Esophagus (tissue), 2 donors: ENCODE data around the gene PMEPA1. TPM values are rescaled to one million over a fixed set of nuclear protein-coding genes. Genes with fewer than 3 reads are reported as not detected.
A peak's percentile ranks its signal among the peaks of the same experiment; 100 is the strongest.

ENCODE experiments used
- H3K27ac ChIP-seq, 2 donors: one replicate each; pipeline ENCODE4 v1.5.1; 2013; ENCODE audit warnings: low read depth in 2 of 2, mild to moderate bottlenecking in 2 of 2, inconsistent platforms in 1 of 2, low read length in 1 of 2, moderate library complexity in 1 of 2
- H3K27me3 ChIP-seq, 2 donors: one replicate each; pipeline ENCODE4 v1.6.1; 2013; ENCODE audit warnings: low read length in 2 of 2, control low read depth in 1 of 2, mild to moderate bottlenecking in 1 of 2; ENCODE audit not compliant: insufficient read depth in 2 of 2, control insufficient read depth in 1 of 2
- H3K36me3 ChIP-seq, 2 donors: one replicate each; pipeline ENCODE4 v1.6.1; 2013; ENCODE audit warnings: low read length in 1 of 2; ENCODE audit not compliant: control insufficient read depth in 2 of 2, insufficient read depth in 2 of 2
- H3K4me1 ChIP-seq, 2 donors: one replicate each; pipeline ENCODE4 v1.6.1; 2013; ENCODE audit warnings: low read length in 1 of 2; ENCODE audit not compliant: control insufficient read depth in 2 of 2, insufficient read depth in 2 of 2
- H3K4me3 ChIP-seq, 2 donors: one replicate each; pipeline ENCODE4 v1.5.1; 2013; ENCODE audit warnings: low read length in 2 of 2, mild to moderate bottlenecking in 2 of 2, low read depth in 1 of 2, moderate library complexity in 1 of 2
- H3K9me3 ChIP-seq, 2 donors: one replicate each; pipeline ENCODE4 v1.6.1; 2013; ENCODE audit warnings: mild to moderate bottlenecking in 2 of 2, low read depth in 1 of 2, low read length in 1 of 2, moderate library complexity in 1 of 2; ENCODE audit not compliant: control insufficient read depth in 2 of 2, insufficient read depth in 1 of 2
- WGBS, 2 donors: extraction: QIAGEN DNeasy Blood & Tissue Kit; methylation state at CpG; one replicate each; pipeline ENCODE4 v1.1.7; 2013; 5-methylcytosine and 5-hydroxymethylcytosine counted together
- polyA plus RNA-seq, 2 donors: library from polyadenylated mRNA; stranded (reverse); fragments of 200-250 nt; gene quantifications; one replicate each; pipeline ENCODE4 v1.2.3, GENCODE V29; 2013
- donor health status: healthy with polysubstance abuse.
- donor health status: Bipolar disorder and iron deficiency.

PMEPA1 gene
- polyA plus RNA-seq, 2 donors, result 2.8 to 2.9 TPM

DNA sequence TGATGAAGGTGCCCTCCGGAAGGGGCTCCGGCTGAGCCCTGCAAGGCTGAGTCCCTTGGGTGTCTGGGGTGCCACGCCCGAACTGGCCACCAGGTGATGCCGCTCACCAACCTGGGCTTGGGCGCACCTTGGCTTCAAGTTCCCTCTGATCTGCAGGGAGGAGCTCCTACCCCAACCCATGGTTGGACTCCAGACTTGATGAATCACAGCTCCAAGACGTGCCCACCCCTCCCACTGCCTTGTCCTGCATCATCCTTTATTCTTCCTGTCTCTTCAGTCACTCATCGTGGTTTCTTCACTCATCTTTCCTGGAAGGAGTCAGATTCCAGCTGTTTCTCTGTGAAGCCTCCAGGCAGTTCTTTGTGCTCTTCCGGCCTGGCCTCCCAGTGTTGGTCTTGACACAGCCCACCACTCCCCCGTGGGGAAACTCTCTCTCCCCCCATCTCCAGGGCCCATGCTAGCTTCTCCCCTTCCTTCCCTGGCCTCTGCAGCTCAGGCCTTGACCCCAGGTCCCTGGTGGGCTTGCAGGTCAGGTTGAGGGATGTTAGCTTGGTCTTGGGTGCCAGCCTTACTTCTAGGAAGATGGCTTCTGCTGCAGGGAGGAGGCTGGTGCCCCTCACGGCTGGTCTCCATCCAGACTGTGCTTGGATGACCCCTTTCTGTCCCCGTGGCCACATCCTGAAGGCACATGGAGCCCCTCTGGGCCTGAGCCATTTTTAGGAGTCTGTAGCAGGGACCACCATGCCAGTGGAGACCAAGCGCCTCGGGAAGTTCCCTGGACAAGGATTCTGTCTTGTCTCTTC lies 87.0 kb downstream of the PMEPA1 start:
- Histone ChIP-seq H3K36me3 (no peaks in the 10 kb centered on the region), H3K4me3 (no peak overlapping the region), H3K9me3 (no peaks in the 10 kb centered on the region), H3K27me3 (no peaks in the 10 kb centered on the region), H3K4me1 (peaks cover 2 to 8% of the 10 kb centered on the region in 2 donors), H3K27ac (no peak overlapping the region)
- 54 to 58% methylated on average over 14 of the region's 14 CpGs for WGBS, 2 donors

DNA sequence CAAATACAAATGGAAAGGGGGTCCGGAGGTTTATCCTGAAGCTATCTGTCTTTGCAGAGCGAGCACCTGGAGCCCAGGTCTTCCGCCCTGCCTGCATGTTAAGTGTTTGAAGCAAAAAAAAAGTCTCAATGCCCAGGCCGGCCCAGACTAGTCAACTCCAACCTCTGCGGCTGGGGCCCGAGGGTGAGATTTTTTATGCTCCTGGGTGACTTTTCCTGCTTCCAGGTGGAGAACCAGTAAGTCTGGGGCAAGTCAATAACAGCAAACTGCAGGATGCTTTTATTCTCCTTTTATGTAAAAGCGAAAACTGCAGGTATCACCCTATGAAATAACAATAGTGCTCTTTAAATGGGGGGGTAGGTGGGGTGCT lies 87.6 kb downstream of the PMEPA1 start:
- Histone ChIP-seq H3K27ac (no peak overlapping the region), H3K36me3 (no peaks in the 10 kb centered on the region), H3K4me3 (no peak overlapping the region), H3K9me3 (no peaks in the 10 kb centered on the region), H3K27me3 (no peaks in the 10 kb centered on the region), H3K4me1 (peaks cover 2 to 6% of the 10 kb centered on the region in 2 donors)
- WGBS, 2 donors, result 50 to 71% methylated on average over 7 of the region's 7 CpGs

DNA sequence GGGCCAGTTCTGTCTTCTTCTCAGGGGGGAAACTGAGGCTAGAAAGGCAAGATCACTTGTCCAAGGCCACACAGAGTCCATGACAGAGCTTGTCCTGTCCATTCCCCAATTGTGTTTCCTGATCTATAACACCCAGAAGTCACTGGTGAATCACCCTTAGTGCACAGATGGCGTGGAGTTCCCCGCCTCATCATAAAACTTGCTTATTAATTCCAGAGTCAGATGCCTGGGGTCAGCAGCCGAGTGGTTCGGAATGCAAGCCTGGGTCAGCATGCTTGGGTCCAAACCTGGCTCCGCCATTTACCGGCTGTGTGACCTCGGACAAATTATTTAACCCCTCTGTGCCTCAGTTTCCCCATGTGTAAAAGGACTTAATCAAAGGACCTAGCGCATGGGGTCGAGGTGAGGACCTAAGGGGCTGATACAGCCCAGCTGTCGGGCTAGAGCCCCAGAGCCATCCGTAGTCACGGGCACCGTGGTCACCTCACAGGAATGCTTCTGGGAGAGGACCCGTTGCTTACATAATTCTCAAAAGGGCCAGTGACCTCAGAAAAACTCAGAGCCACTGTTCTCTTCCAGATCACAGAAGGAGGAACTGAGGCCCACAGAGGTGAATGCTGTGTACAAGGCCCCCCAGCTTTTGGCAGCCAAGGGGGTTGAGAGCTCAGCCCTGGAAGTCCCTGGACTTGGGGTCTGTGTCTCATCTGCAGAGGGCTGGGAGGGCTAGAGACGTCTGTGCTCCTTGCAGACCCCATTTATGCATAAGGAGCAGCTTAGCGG lies 88.2 kb downstream of the PMEPA1 start:
- H3K4me1 ChIP-seq, result peaks cover 2 to 6% of the 10 kb centered on the region in 2 donors
- H3K36me3 ChIP-seq, result no peaks in the 10 kb centered on the region
- no peaks in the 10 kb centered on the region for H3K27me3 ChIP-seq
- no peaks in the 10 kb centered on the region for H3K9me3 ChIP-seq
- 78 to 79% methylated on average over 16 of the region's 16 CpGs for WGBS, 2 donors
- no peak overlapping the region for H3K4me3 ChIP-seq
- H3K27ac ChIP-seq, result no peak overlapping the region

DNA sequence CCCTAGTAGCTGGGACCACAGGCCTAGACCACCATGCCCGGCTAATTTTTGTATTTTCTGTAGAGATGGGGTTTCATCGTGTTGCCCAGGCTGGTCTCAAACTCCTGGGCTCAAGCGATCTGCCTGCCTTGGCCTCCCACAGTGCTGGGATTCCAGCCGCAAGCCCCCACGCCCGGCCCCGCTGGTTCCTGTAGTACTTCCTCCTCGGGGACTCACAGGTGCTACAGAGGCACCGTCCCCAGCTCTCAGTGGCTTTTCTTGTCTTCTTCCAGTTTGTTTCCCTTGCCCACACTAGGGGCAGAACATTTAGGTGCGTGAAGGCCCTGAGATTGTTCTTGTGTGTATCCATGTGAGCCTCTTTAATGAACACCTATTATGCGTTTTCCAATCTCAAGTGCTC lies 88.8 kb downstream of the PMEPA1 start:
- H3K36me3 ChIP-seq, result no peaks in the 10 kb centered on the region
- H3K4me1 ChIP-seq, result peaks cover 2 to 6% of the 10 kb centered on the region in 2 donors
- H3K27ac ChIP-seq, result peak overlapping the region; percentile 47 to 58
- H3K4me3 ChIP-seq, result no peak overlapping the region
- no peaks in the 10 kb centered on the region for H3K27me3 ChIP-seq
- WGBS, 2 donors, result 63 to 79% methylated on average over 11 of the region's 11 CpGs
- H3K9me3 ChIP-seq, result no peaks in the 10 kb centered on the region

DNA sequence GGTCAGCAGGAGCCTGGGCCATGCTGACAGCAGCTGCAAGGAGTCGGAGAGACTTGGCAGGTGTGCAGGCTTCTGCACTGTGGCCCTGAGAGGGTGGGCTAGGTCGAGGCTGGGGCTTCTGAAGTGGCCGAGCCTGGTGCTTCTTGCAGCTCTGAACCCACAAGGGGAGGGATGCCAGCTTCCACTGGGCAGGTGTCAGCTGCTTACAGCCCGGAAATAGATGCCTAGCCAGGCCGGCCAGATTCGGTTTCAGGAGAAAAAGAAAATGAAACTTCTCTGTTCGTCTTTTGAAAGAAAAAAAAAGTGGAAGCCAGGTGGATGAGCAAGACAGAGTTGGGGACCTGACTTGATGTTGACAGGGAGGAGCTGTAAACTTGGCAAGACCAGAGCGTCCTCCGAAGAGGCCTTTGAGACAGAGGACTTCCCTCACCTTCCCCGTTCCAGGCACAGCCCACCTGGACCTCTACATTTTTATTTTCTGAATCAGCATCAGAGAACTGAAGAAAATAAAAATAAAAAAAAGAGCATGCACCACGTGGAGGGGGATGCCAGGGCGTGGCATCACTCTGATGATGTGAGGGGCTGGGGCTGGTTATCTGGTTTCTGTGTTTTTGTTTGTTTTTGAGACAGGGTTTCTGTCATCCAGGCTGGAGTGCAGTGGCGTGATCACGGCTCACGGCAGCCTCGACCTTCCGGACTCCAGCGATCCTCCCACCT lies 89.4 kb downstream of the PMEPA1 start, which contains the start of gene ZBP1:
Gene ZBP1, minus strand, starts transcription at position 153 of the 717 bp plus-strand sequence. Its CDS starts 131 bp downstream, at position 22.
- WGBS, 2 donors, result 47 to 54% methylated on average over 18 of the region's 18 CpGs
- Histone ChIP-seq H3K4me1 (peaks cover 2 to 6% of the 10 kb centered on the region in 2 donors), H3K36me3 (no peaks in the 10 kb centered on the region), H3K9me3 (no peaks in the 10 kb centered on the region), H3K27ac (peak within 1 kb of the TSS; percentile 47 to 58), H3K27me3 (no peaks in the 10 kb centered on the region), H3K4me3 (peak within 1 kb of the TSS in 1 of 2 donors; percentile 29)

DNA sequence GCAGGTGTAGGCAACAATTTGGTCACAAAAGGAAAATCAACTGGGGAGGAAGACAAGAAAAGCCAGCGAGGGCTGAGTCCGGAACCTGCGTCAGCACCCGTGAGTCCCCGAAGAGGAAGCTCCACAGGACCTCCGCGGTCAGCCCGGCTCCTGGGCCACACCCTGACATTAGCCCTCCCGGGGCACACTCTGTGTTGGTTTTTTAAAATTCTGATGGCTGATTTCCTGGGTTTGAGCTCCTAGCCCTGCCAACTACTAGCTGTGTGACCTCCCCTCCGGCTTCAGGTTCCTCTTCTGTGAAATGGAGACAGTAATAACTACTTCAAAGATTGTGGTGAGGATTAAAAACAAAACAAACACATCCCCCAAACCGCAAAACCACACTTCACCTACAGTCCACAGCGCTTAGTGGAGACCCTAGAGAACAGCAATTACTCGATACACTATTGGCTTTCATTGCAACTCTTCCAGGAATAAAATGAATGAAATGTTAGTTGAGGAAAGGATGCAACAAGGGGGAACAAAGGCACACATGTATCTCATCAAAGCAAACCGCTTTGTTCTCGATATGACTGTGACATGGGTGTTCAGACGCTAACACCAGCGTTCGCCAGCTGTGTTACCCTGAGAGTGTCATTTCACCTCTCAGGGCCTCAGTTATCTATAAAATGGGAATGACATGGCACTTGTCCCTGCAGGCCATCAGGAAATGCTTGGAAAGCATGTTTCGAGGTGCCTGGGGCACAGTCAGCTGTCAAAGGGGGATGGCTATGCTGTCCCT lies 90.6 kb downstream of the PMEPA1 start:
- Histone ChIP-seq H3K36me3 (no peaks in the 10 kb centered on the region), H3K27me3 (no peaks in the 10 kb centered on the region), H3K4me1 (peaks cover 2 to 6% of the 10 kb centered on the region in 2 donors), H3K27ac (peak overlapping the region; percentile 2 to 61), H3K9me3 (no peaks in the 10 kb centered on the region), H3K4me3 (no peak overlapping the region)
- 57 to 71% methylated on average over 19 of the region's 19 CpGs for WGBS, 2 donors

DNA sequence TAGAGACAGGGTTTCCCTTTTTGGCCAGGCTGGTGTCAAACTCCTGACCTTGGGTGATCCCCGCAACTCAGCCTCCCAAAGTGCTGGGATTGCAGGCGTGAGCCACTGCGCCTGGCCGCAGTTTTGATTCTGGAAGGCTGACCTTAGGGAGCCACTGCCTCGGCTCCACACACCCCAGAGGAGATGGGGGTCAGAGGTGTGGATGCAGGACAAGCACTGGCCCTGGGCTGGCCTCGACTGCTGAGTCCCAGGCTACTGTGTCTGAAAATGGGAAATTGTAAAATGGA lies 91.1 kb downstream of the PMEPA1 start:
- H3K4me3 ChIP-seq, result no peak overlapping the region
- 79 to 81% methylated on average over 6 of the region's 6 CpGs for WGBS, 2 donors

DNA sequence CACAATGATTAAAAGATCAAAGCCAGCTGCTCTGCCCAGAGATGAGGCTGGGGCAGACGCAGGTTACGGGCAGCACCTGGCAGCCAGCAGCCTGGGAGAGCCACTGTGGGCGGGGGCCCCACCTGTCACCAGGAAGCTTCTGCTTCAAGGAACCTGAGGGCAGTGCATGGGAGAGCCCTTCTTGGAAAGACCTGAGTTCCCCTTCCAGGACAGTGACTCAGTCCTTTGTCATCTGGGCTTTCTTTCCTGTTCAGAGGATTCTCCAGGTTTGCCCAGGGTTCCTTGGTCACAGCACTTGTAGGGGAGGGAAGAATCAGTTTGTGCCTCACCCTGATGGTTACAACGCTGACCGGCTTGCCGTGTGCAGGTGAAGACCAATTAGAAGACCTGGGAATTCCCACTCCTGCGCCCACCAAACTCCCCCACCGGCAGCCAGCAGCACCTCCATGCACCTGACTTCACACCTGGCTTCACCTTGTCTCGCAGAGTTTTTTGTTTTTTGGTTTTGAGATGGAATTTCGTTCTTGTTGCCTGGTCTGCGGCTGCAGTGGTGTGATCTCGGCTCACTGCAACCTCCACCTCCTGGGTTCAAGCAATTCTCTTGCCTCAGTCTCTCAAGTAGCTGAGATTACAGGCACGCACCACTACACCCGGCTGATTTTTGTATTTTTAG lies 91.6 kb downstream of the PMEPA1 start:
- Histone ChIP-seq H3K4me1 (peaks cover 0 to 6% of the 10 kb centered on the region in 2 donors), H3K27me3 (no peaks in the 10 kb centered on the region), H3K4me3 (no peak overlapping the region), H3K27ac (peak overlapping the region in 1 of 2 donors; percentile 61), H3K36me3 (no peaks in the 10 kb centered on the region), H3K9me3 (no peaks in the 10 kb centered on the region)
- 58 to 63% methylated on average over 14 of the region's 14 CpGs for WGBS, 2 donors

More for the DNA sequence above, 91.1 kb downstream of the PMEPA1 start:
- Histone ChIP-seq H3K36me3 (no peaks in the 10 kb centered on the region), H3K9me3 (no peaks in the 10 kb centered on the region), H3K4me1 (peaks cover 0 to 6% of the 10 kb centered on the region in 2 donors), H3K27me3 (no peaks in the 10 kb centered on the region), H3K27ac (peak overlapping the region in 1 of 2 donors; percentile 61)
